ENCODE data around the gene ABTB2. TPM values are rescaled to one million over a fixed set of nuclear protein-coding genes. Genes with fewer than 3 reads are reported as not detected.

ABTB2 gene
- total RNA-seq, 1 experiment from 2014 or later: 5.5 TPM

GRCh38 chr11:34120651-34121050, 237.2 kb downstream of the ABTB2 start:
- Mint-ChIP-seq H3K9me3 (no peaks in the 10 kb centered on the region), H3K4me3 (no peak overlapping the region), H3K27me3 (ENCODE audit: low read depth) (no peaks in the 10 kb centered on the region), H3K4me1 (no peaks in the 10 kb centered on the region), H3K27ac (no peak overlapping the region), H3K36me3 (ENCODE audit: insufficient read depth in 1 of 3, low read depth in 3 of 3) (peaks cover 47 to 91% (median 81%) of the 10 kb centered on the region in 3 experiments)
- no peak overlapping the region for H3K14ac ChIP-seq (ENCODE audit: insufficient read depth, low read length)
- H2BK12ac ChIP-seq (ENCODE audit: insufficient read length, low read depth, low read length): no peak overlapping the region
- no peaks in the 10 kb centered on the region for H3K79me2 ChIP-seq (ENCODE audit: insufficient read depth, low read length)
- no peak for DNase-seq
- no peak overlapping the region for H3K56ac ChIP-seq (ENCODE audit: insufficient read length, low read depth, low read length)
- H4K20me1 ChIP-seq (ENCODE audit: control insufficient read depth, insufficient read depth, insufficient read length): no peaks in the 10 kb centered on the region
- no peak overlapping the region for H2AFZ ChIP-seq (ENCODE audit: low read length)
- no peaks in the 10 kb centered on the region for H3K23me2 ChIP-seq (ENCODE audit: insufficient read length, low read depth, low read length, poor library complexity, severe bottlenecking)
- no peak overlapping the region for H4K8ac ChIP-seq (replicated peaks; ENCODE audit: insufficient read length, low read depth, low read length)
- H3K27ac ChIP-seq (ENCODE audit: insufficient read length, low read depth, low read length): no peak overlapping the region
- no peak overlapping the region for H3K18ac ChIP-seq (ENCODE audit: insufficient read length, low read depth, low read length)
- H3K4me2 ChIP-seq (ENCODE audit: insufficient read depth, insufficient read length, low read length): no peak overlapping the region
- no peak overlapping the region for H3K23ac ChIP-seq (ENCODE audit: insufficient read length, low read depth, low read length)
- no CpG with 5 or more reads among the region's 4 CpGs for WGBS (ENCODE audit: extremely low coverage, insufficient read length, low lambda C conversion rate)
- H3K9ac ChIP-seq (ENCODE audit: extremely low read depth, insufficient read length, low read length): no peak overlapping the region
- no peaks in the 10 kb centered on the region for H3K79me1 ChIP-seq (ENCODE audit: insufficient read depth, low read depth, low read length, poor library complexity, severe bottlenecking)
- TF ChIP-seq CTCF (conservative IDR thresholded peaks at IDR 0.05): no peak
- no peak overlapping the region for H2AK5ac ChIP-seq (ENCODE audit: insufficient read length, low read length)
- H4K5ac ChIP-seq (ENCODE audit: insufficient read length, low read depth, low read length): no peak overlapping the region
- no peaks in the 10 kb centered on the region for H3K9me3 ChIP-seq (ENCODE audit: control insufficient read depth, low read depth, low read length)
- no peak overlapping the region for H2BK20ac ChIP-seq (ENCODE audit: low read depth, low read length, poor library complexity, severe bottlenecking)
- no peak overlapping the region for H3T11ph ChIP-seq (ENCODE audit: low read length)
- no peaks in the 10 kb centered on the region for H3K27me3 ChIP-seq (ENCODE audit: insufficient read depth, low read length)
- H2BK120ac ChIP-seq (ENCODE audit: low read depth, low read length, poor library complexity, severe bottlenecking): no peak overlapping the region
- H2BK5ac ChIP-seq (ENCODE audit: insufficient read length, low read length): no peak overlapping the region
- no peak overlapping the region for H2BK15ac ChIP-seq (ENCODE audit: low read depth, low read length)
- H4K91ac ChIP-seq (ENCODE audit: insufficient read length, low read depth, low read length): no peak overlapping the region
- H3K4ac ChIP-seq (ENCODE audit: low read depth, low read length): no peak overlapping the region
- no peaks in the 10 kb centered on the region for H3K4me1 ChIP-seq (ENCODE audit: insufficient read depth, low read length)
